ENCODE measurements around the gene ZNF503.
"Not testable (repeated sequence)": the region's sequence is repeated elsewhere in the genome, so short reads cannot be mapped to it uniquely, and the experiment has no call there.

The ZNF503 gene

GRCh38 chr10:75392271-75392670 lies 9.3 kb downstream of the ZNF503 start:
- H3K4me3 ChIP-seq (ENCODE audit: low read length): no peak overlapping the region
- 100% methylated on average over 1 of the region's 2 CpGs for WGBS (ENCODE audit: insufficient coverage, insufficient read length)
- peaks cover 37% of the 10 kb centered on the region for H3K27me3 ChIP-seq (ENCODE audit: control insufficient read depth, insufficient read depth, low read length)
- no peaks in the 10 kb centered on the region for H3K36me3 ChIP-seq (ENCODE audit: control insufficient read depth, insufficient read depth, low read length)
- H3K27ac ChIP-seq (ENCODE audit: low read length): no peak overlapping the region
- no peak for DNase-seq (ENCODE audit: low read depth, low spot score)
- no peaks in the 10 kb centered on the region for H3K9me3 ChIP-seq (ENCODE audit: control insufficient read depth, insufficient read depth, low read length)
- no peaks in the 10 kb centered on the region; the same call in 1 of the 2 replicates for H3K4me1 ChIP-seq (ENCODE audit: control insufficient read depth, insufficient read depth, low read length)

GRCh38 chr10:75390178-75390577 lies 11.4 kb downstream of the ZNF503 start:
- no peak overlapping the region for H3K4me3 ChIP-seq (ENCODE audit: low read length)
- H3K4me1 ChIP-seq (ENCODE audit: control insufficient read depth, insufficient read depth, low read length): no peaks in the 10 kb centered on the region
- no peak overlapping the region for H3K27ac ChIP-seq (ENCODE audit: low read length)
- no peaks in the 10 kb centered on the region for H3K36me3 ChIP-seq (ENCODE audit: control insufficient read depth, insufficient read depth, low read length)
- DNase-seq (ENCODE audit: low read depth, low spot score): no peak
- peaks cover 20% of the 10 kb centered on the region for H3K27me3 ChIP-seq (ENCODE audit: control insufficient read depth, insufficient read depth, low read length)
- no peaks in the 10 kb centered on the region for H3K9me3 ChIP-seq (ENCODE audit: control insufficient read depth, insufficient read depth, low read length)

GRCh38 chr10:75388082-75388481 lies 13.5 kb downstream of the ZNF503 start:
- no peak for DNase-seq (ENCODE audit: low read depth, low spot score)
- no peaks in the 10 kb centered on the region for H3K4me1 ChIP-seq (ENCODE audit: control insufficient read depth, insufficient read depth, low read length)
- H3K4me3 ChIP-seq (ENCODE audit: low read length): no peak overlapping the region
- peaks cover 3% of the 10 kb centered on the region; the same call in 1 of the 2 replicates for H3K27me3 ChIP-seq (ENCODE audit: control insufficient read depth, insufficient read depth, low read length)
- H3K9me3 ChIP-seq (ENCODE audit: control insufficient read depth, insufficient read depth, low read length): no peaks in the 10 kb centered on the region
- H3K36me3 ChIP-seq (ENCODE audit: control insufficient read depth, insufficient read depth, low read length): no peaks in the 10 kb centered on the region
- WGBS (ENCODE audit: insufficient coverage, insufficient read length): no CpG with 5 or more reads among the region's 3 CpGs
- H3K27ac ChIP-seq (ENCODE audit: low read length): no peak overlapping the region

GRCh38 chr10:75386128-75386527 lies 15.4 kb downstream of the ZNF503 start:
- WGBS (ENCODE audit: insufficient coverage, insufficient read length): no CpG with 5 or more reads among the region's 3 CpGs
- H3K36me3 ChIP-seq (ENCODE audit: control insufficient read depth, insufficient read depth, low read length): no peaks in the 10 kb centered on the region
- DNase-seq (ENCODE audit: low read depth, low spot score): no peak

GRCh38 chr10:75379817-75380216 lies 21.7 kb downstream of the ZNF503 start:
- H3K27me3 ChIP-seq (ENCODE audit: control insufficient read depth, insufficient read depth, low read length): no peaks in the 10 kb centered on the region
- H3K36me3 ChIP-seq (ENCODE audit: control insufficient read depth, insufficient read depth, low read length): no peaks in the 10 kb centered on the region
- no peak for DNase-seq (ENCODE audit: low read depth, low spot score)
- no peak overlapping the region for H3K4me3 ChIP-seq (ENCODE audit: low read length)
- H3K9me3 ChIP-seq (ENCODE audit: control insufficient read depth, insufficient read depth, low read length): no peaks in the 10 kb centered on the region
- no CpG with 5 or more reads among the region's 6 CpGs for WGBS (ENCODE audit: insufficient coverage, insufficient read length)
- H3K4me1 ChIP-seq (ENCODE audit: control insufficient read depth, insufficient read depth, low read length): no peaks in the 10 kb centered on the region
- no peak overlapping the region for H3K27ac ChIP-seq (ENCODE audit: low read length)

More at GRCh38 chr10:75386128-75386527, 15.4 kb downstream of the ZNF503 start:
- no peaks in the 10 kb centered on the region for H3K27me3 ChIP-seq (ENCODE audit: control insufficient read depth, insufficient read depth, low read length)
- H3K4me3 ChIP-seq (ENCODE audit: low read length): no peak overlapping the region
- no peak overlapping the region for H3K27ac ChIP-seq (ENCODE audit: low read length)
- H3K4me1 ChIP-seq (ENCODE audit: control insufficient read depth, insufficient read depth, low read length): no peaks in the 10 kb centered on the region
- no peaks in the 10 kb centered on the region for H3K9me3 ChIP-seq (ENCODE audit: control insufficient read depth, insufficient read depth, low read length)

- no CpG with 5 or more reads among the region's 10 CpGs for WGBS (ENCODE audit: insufficient coverage, insufficient read length)
- no peak overlapping the region for H3K27ac ChIP-seq (ENCODE audit: low read length)
- no peaks in the 10 kb centered on the region for H3K36me3 ChIP-seq (ENCODE audit: control insufficient read depth, insufficient read depth, low read length)
- no peak overlapping the region for H3K4me3 ChIP-seq (ENCODE audit: low read length)
- no peak for DNase-seq (ENCODE audit: low read depth, low spot score)
- no peaks in the 10 kb centered on the region for H3K9me3 ChIP-seq (ENCODE audit: control insufficient read depth, insufficient read depth, low read length)
- no peaks in the 10 kb centered on the region for H3K27me3 ChIP-seq (ENCODE audit: control insufficient read depth, insufficient read depth, low read length)
- no peaks in the 10 kb centered on the region for H3K4me1 ChIP-seq (ENCODE audit: control insufficient read depth, insufficient read depth, low read length)
Observed at GRCh38 chr10:75379212-75379724, 22.3 kb downstream of the ZNF503 start.

GRCh38 chr10:75378379-75378778 lies 23.2 kb downstream of the ZNF503 start:
- Histone ChIP-seq H3K4me3 (ENCODE audit: low read length) (no peak overlapping the region), H3K36me3 (ENCODE audit: control insufficient read depth, insufficient read depth, low read length) (no peaks in the 10 kb centered on the region), H3K4me1 (ENCODE audit: control insufficient read depth, insufficient read depth, low read length) (no peaks in the 10 kb centered on the region), H3K9me3 (ENCODE audit: control insufficient read depth, insufficient read depth, low read length) (no peaks in the 10 kb centered on the region), H3K27ac (ENCODE audit: low read length) (no peak overlapping the region), H3K27me3 (ENCODE audit: control insufficient read depth, insufficient read depth, low read length) (no peaks in the 10 kb centered on the region)
- DNase-seq (ENCODE audit: low read depth, low spot score): no peak
- no CpG with 5 or more reads among the region's 2 CpGs for WGBS (ENCODE audit: insufficient coverage, insufficient read length)

- no peak overlapping the region for H3K27ac ChIP-seq (ENCODE audit: low read length)
- no CpG with 5 or more reads among the region's 3 CpGs for WGBS (ENCODE audit: insufficient coverage, insufficient read length)
- no peaks in the 10 kb centered on the region for H3K4me1 ChIP-seq (ENCODE audit: control insufficient read depth, insufficient read depth, low read length)
- no peaks in the 10 kb centered on the region for H3K9me3 ChIP-seq (ENCODE audit: control insufficient read depth, insufficient read depth, low read length)
- DNase-seq (ENCODE audit: low read depth, low spot score): no peak
- no peaks in the 10 kb centered on the region for H3K27me3 ChIP-seq (ENCODE audit: control insufficient read depth, insufficient read depth, low read length)
- no peaks in the 10 kb centered on the region for H3K36me3 ChIP-seq (ENCODE audit: control insufficient read depth, insufficient read depth, low read length)
- H3K4me3 ChIP-seq (ENCODE audit: low read length): no peak overlapping the region
Observed at GRCh38 chr10:75377869-75378268, 23.7 kb downstream of the ZNF503 start.

- no peaks in the 10 kb centered on the region for H3K9me3 ChIP-seq (ENCODE audit: control insufficient read depth, insufficient read depth, low read length)
- no peak overlapping the region for H3K27ac ChIP-seq (ENCODE audit: low read length)
- H3K36me3 ChIP-seq (ENCODE audit: control insufficient read depth, insufficient read depth, low read length): no peaks in the 10 kb centered on the region
- no peak overlapping the region for H3K4me3 ChIP-seq (ENCODE audit: low read length)
- H3K4me1 ChIP-seq (ENCODE audit: control insufficient read depth, insufficient read depth, low read length): no peaks in the 10 kb centered on the region
- WGBS (ENCODE audit: insufficient coverage, insufficient read length): no CpG with 5 or more reads among the region's 2 CpGs
- H3K27me3 ChIP-seq (ENCODE audit: control insufficient read depth, insufficient read depth, low read length): no peaks in the 10 kb centered on the region
- no peak for DNase-seq (ENCODE audit: low read depth, low spot score)
Observed at GRCh38 chr10:75375838-75376237, 25.7 kb downstream of the ZNF503 start.

- no peaks in the 10 kb centered on the region for H3K36me3 ChIP-seq (ENCODE audit: control insufficient read depth, insufficient read depth, low read length)
- H3K4me3 ChIP-seq (ENCODE audit: low read length): no peak overlapping the region
- no CpG with 5 or more reads among the region's 2 CpGs for WGBS (ENCODE audit: insufficient coverage, insufficient read length)
- no peak overlapping the region for H3K27ac ChIP-seq (ENCODE audit: low read length)
- H3K9me3 ChIP-seq (ENCODE audit: control insufficient read depth, insufficient read depth, low read length): no peaks in the 10 kb centered on the region
- H3K27me3 ChIP-seq (ENCODE audit: control insufficient read depth, insufficient read depth, low read length): no peaks in the 10 kb centered on the region
- H3K4me1 ChIP-seq (ENCODE audit: control insufficient read depth, insufficient read depth, low read length): no peaks in the 10 kb centered on the region
- DNase-seq (ENCODE audit: low read depth, low spot score): no peak
Observed at GRCh38 chr10:75371010-75371409, 30.6 kb downstream of the ZNF503 start.

GRCh38 chr10:75369838-75370237 lies 31.7 kb downstream of the ZNF503 start:
- H3K9me3 ChIP-seq (ENCODE audit: control insufficient read depth, insufficient read depth, low read length); H3K4me3 ChIP-seq (ENCODE audit: low read length); H3K4me1 ChIP-seq (ENCODE audit: control insufficient read depth, insufficient read depth, low read length); H3K36me3 ChIP-seq (ENCODE audit: control insufficient read depth, insufficient read depth, low read length); H3K27ac ChIP-seq (ENCODE audit: low read length); DNase-seq (ENCODE audit: low read depth, low spot score); H3K27me3 ChIP-seq (ENCODE audit: control insufficient read depth, insufficient read depth, low read length): not testable (repeated sequence)
- no CpG with 5 or more reads among the region's 9 CpGs for WGBS (ENCODE audit: insufficient coverage, insufficient read length)

All from iPS DF 6.9 (cell line).